Stimulated activated naive CD8-positive, alpha-beta T cell treated with anti-CD3 and anti-CD28 coated beads, Interleukin-15, amount 100 ng/mL, for 72 hours (primary cell): ENCODE data around the gene NONO.
A peak's percentile ranks its signal among the peaks of the same experiment; 100 is the strongest.
"Not testable (repeated sequence)": the region's sequence is repeated elsewhere in the genome, so short reads cannot be mapped to it uniquely, and the experiment has no call there.

ENCODE experiments used
- ATAC-seq: fragments of 150-1000 bp; cut with Tn5 transposase; 2 replicates; pipeline ENCODE4 v1.10.0; 2021; ENCODE audit warnings: mild to moderate bottlenecking, moderate library complexity
- DNase-seq, 2 donors: peaks; one replicate each; pipeline ENCODE4 v3.0.0; 2021 to 2022
- H3K27ac Mint-ChIP-seq, 2 donors: one replicate each; pipeline ENCODE4 v1.8.0; 2022; ENCODE audit warnings: mild to moderate bottlenecking in 2 of 2, mixed read lengths in 2 of 2, moderate library complexity in 2 of 2
- H3K27me3 Mint-ChIP-seq: one replicate; pipeline ENCODE4 v1.8.0; 2022; ENCODE audit warnings: mixed read lengths
- H3K4me1 Mint-ChIP-seq: one replicate; pipeline ENCODE4 v1.8.0; 2022; ENCODE audit warnings: mild to moderate bottlenecking, mixed read lengths
- H3K4me3 Mint-ChIP-seq, 2 donors: one replicate each; pipeline ENCODE4 v1.8.0; 2022; ENCODE audit warnings: mild to moderate bottlenecking in 2 of 2, mixed read lengths in 2 of 2, moderate library complexity in 1 of 2
- H3K9me3 Mint-ChIP-seq, 2 donors: one replicate each; pipeline ENCODE4 v1.8.0; 2022; ENCODE audit warnings: mixed read lengths in 2 of 2

Gene NONO

GRCh38 chrX:71315917-71316316 is 32.5 kb downstream of the NONO start:
- H3K4me1 Mint-ChIP-seq: no peaks in the 10 kb centered on the region
- no peaks in the 10 kb centered on the region for H3K9me3 Mint-ChIP-seq
- H3K27ac Mint-ChIP-seq: no peak overlapping the region
- no peak overlapping the region for H3K4me3 Mint-ChIP-seq
- ATAC-seq (no peak), DNase-seq (no peak)
- no peaks in the 10 kb centered on the region for H3K27me3 Mint-ChIP-seq

DNA sequence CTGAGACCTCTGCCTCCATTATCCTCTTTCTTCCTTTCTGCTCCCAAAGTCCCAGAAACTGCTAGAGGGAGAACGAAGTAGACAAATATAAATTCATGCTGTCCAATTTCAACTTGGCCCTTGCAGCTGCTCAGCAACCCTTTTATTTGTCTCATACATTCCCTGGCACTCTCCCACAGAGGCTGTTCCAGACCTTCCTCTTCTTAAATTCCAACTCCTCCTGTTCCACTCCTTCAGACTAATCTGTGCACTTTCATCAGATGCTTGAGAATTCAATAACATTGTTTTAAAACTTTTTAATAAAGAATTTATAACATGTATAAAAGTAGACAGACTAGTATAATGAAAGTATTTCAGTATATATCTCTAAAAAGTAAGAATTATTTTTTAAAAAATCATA is 33.5 kb downstream of the NONO start:
- not testable (repeated sequence) for H3K4me1 Mint-ChIP-seq, DNase-seq, ATAC-seq, H3K27ac Mint-ChIP-seq, H3K27me3 Mint-ChIP-seq, H3K4me3 Mint-ChIP-seq, H3K9me3 Mint-ChIP-seq

GRCh38 chrX:71320126-71320525 is 36.7 kb downstream of the NONO start:
- no peak overlapping the region for H3K4me3 Mint-ChIP-seq
- ATAC-seq: no peak
- no peak for DNase-seq
- no peaks in the 10 kb centered on the region for H3K4me1 Mint-ChIP-seq
- no peaks in the 10 kb centered on the region for H3K9me3 Mint-ChIP-seq
- no peaks in the 10 kb centered on the region for H3K27me3 Mint-ChIP-seq
- H3K27ac Mint-ChIP-seq: no peak overlapping the region

GRCh38 chrX:71321731-71322130 is 38.3 kb downstream of the NONO start:
- no peak overlapping the region for H3K4me3 Mint-ChIP-seq
- DNase-seq (no peak), ATAC-seq (no peak)
- peaks cover 0 to 2% of the 10 kb centered on the region in 2 donors for H3K9me3 Mint-ChIP-seq
- H3K27me3 Mint-ChIP-seq: no peaks in the 10 kb centered on the region
- H3K4me1 Mint-ChIP-seq: no peaks in the 10 kb centered on the region
- peak overlapping the region in 1 of 2 donors; percentile 12 for H3K27ac Mint-ChIP-seq

- not testable (repeated sequence) for H3K27ac Mint-ChIP-seq, H3K27me3 Mint-ChIP-seq, ATAC-seq, H3K4me3 Mint-ChIP-seq, H3K4me1 Mint-ChIP-seq, DNase-seq, H3K9me3 Mint-ChIP-seq
Measured at GRCh38 chrX:71324452-71324851, 41.0 kb downstream of the NONO start.

DNA sequence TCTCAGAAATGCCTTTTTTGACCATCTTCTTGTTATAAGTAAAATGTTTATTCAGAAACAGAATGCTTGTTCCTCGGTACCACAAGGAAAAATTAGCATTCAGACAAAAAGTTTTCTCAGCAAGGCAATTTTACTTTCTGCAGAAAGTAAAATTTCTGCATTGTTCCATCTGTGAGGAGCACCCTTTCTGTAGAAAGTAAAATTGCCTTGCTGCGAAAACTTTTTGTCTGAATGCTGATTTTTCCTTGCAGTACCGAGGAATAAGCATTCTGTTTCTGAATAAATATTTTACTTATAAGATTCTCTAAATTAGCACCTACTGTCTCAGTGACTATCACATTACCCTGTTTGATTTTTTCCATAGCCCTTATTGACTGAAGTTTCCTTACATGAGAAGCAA is 43.0 kb downstream of the NONO start:
- Mint-ChIP-seq H3K4me1 (no peaks in the 10 kb centered on the region), H3K4me3 (no peak overlapping the region), H3K27me3 (no peaks in the 10 kb centered on the region), H3K27ac (no peak overlapping the region), H3K9me3 (peaks cover 0 to 8% of the 10 kb centered on the region in 2 donors)
- ATAC-seq (no peak), DNase-seq (no peak)

DNA sequence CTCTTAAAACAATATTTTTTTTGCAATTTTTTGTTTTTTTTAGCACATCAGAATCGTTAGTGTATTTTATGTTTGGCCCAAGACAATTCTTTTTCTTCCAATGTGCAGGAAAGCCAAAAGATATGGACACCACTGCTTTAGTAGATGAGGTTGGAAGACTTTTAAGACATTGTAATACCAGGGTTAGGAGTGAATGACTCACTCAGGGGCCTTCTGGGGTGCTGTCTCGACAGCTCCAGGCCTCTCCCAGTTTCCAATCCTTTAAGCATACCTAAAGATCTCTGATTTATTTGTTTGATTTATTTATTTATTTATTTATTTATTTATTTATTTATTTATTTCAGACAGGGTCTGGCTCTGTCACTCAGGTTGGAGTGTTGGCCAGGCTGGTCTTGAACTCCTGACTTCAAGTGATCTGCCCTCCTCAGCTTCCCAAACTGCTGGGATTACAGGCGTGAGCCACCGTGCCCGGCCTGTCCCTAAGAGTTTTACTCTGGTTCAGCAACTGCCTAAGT is 65.8 kb downstream of the NONO start:
- not testable (repeated sequence) for ATAC-seq, H3K9me3 Mint-ChIP-seq, H3K27me3 Mint-ChIP-seq, H3K27ac Mint-ChIP-seq, H3K4me3 Mint-ChIP-seq, DNase-seq, H3K4me1 Mint-ChIP-seq

- ATAC-seq, H3K4me3 Mint-ChIP-seq, H3K27ac Mint-ChIP-seq, H3K9me3 Mint-ChIP-seq, DNase-seq, H3K4me1 Mint-ChIP-seq, H3K27me3 Mint-ChIP-seq: not testable (repeated sequence)
Measured at GRCh38 chrX:71349867-71350266, 66.4 kb downstream of the NONO start.
